GM12874 (cell line): ENCODE measurements around the gene LINS1.

Source experiments
- TF ChIP-seq, protein P1 (sequence below): IDR thresholded peaks from 2 replicates; pipeline ENCODE4 v1.5.1; 2011; ENCODE audit warnings: low read depth, mild to moderate bottlenecking, control low read depth, low read length, moderate library complexity; ENCODE audit not compliant: insufficient read depth

The LINS1 gene

DNA sequence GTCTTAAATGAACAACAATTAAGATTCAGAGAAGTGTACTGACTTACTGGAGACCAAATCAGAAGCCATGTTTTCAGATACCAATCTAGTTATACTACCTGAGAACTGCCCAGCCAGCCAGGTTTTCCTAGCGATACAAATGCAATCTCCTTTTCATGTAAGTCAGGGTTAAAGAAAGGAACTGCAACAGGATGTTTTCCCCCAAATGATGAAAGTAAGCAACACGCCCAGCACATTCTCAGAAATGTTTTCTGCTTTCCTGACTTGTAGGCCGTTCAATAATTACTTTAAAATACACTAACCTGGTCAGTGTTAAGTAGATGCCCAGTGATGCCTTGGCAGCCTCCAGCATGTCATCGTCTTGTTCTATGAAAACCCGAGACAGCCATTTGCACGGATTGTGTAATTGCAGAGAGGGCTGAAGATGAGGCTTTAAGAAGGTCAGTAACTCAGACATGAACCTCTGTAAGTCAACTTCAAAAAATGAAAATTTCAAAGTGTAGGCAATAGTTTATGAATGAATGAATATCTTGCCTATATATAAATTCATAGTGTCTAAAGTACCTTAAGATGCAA is 30.3 kb downstream of the LINS1 start:
- TF ChIP-seq, protein P1, sequence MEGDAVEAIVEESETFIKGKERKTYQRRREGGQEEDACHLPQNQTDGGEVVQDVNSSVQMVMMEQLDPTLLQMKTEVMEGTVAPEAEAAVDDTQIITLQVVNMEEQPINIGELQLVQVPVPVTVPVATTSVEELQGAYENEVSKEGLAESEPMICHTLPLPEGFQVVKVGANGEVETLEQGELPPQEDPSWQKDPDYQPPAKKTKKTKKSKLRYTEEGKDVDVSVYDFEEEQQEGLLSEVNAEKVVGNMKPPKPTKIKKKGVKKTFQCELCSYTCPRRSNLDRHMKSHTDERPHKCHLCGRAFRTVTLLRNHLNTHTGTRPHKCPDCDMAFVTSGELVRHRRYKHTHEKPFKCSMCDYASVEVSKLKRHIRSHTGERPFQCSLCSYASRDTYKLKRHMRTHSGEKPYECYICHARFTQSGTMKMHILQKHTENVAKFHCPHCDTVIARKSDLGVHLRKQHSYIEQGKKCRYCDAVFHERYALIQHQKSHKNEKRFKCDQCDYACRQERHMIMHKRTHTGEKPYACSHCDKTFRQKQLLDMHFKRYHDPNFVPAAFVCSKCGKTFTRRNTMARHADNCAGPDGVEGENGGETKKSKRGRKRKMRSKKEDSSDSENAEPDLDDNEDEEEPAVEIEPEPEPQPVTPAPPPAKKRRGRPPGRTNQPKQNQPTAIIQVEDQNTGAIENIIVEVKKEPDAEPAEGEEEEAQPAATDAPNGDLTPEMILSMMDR: no peak

DNA sequence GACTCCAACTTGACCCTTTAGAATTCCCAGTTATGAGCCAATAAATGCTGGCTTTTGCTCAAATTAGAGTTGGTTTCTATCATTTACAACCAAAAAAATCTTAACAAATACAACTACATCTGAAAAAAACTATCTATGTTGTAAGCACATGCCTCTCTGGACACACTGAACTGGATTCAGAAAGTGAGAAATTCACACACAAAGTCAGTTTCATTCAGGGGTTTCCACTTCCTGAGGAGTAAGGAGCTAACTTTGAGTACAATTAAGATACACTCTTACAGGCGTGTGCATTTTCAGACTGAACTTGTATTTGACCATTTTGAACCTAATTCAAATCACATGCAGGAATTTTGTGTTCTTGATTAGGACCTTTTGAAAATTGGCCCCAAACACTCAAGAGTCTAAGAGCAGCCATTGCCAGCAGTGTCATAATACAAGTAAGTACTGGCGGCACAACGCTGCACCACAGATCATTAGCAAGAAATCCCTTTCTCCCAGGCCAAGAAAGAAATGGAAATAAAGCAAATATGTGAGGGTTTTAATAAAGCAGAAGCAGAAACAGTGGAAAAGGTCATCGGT is 31.2 kb downstream of the LINS1 start:
- TF ChIP-seq, protein P1: no peak

DNA sequence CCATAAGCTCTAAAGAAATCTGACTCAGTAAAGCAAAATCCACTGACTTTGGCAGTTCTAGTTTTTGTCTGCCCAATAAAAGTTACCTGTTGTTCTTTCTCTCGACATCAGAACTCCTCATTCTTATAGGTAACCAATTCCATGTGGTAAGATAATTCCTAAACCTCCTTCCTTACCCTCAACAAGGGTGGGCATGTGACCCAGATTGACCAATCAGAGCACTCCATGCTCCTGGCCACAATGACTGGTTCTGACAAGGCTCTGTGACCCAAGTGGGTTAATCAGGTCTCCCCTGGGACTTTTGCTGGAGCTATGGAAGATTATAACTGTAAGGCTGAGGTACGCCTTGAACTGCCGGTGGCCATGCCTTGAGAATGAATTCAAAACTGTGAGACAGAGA is 31.7 kb downstream of the LINS1 start:
- TF ChIP-seq, protein P1: no peak

DNA sequence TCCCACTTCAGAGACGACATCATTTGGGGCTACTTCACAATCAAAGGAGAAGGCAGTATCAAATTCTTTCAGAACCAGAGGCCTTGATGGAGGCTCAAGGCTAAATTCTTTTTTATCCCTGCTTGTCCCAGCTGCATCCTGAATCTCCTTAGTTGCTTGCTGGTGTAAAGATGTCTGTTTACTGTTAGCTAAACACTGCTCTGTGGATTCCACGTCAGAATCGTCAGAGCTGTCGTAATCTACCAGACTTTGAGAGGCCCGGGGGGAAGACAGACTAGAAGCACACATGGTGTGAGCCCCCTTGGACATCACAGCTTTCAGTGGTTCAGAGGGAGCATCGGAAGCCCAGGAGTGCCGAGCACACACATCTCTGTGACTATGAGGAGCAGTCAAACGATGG is 32.6 kb downstream of the LINS1 start:
- TF ChIP-seq, protein P1: no peak

DNA sequence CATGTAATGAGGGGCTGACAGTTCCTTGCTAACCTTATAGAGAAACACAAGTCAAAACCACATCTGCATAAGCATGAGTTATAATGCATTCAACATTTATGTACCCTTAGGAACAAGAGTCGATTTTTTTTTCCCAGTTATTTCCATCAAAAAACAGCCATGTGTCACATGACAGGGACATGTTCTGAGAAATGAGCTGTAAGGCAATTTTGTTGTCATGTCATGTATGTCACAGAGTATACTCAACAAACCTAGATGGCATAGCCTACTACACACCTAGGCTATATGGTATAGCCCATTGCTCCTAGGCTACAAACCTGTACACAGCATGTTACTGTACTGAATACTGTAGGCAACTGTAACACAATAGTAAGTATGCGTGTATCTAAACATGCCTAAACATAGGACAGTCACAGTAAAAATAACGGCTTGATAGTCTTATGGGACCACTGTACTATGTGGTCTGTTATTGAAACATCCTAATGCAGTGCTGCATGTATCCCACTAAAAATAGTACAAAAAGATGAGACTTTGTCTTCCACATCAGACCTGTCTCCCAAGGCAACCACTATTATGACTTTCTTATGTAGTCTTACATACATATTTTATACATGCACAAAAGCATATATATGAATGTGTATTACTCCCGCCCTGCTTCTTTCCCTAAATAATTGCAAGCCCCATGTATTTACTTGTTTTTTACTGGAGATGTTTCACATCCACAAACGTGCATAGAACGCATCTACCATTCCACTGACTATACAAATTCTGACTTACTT is 34.9 kb downstream of the LINS1 start:
- TF ChIP-seq, protein P1: no peak

DNA sequence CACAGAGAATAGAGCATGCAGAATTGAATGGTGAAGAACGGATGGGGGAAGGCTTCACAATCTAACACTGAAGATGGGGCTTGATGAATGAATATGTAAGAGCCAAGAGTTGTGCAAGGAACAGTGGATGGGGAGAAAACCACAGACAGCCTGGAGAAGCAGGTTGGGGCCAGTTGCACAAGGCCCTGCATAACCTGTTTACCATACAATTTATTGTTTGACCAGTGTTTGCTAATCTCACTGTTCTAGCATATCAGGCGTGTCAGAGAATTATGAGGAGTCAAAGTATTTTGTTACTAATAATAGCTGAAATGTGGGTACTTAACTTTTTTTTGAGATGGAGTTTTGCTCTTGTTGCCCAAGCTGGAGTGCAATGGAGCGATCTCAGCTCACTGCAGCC is 36.4 kb downstream of the LINS1 start:
- TF ChIP-seq, protein P1: no peak

DNA sequence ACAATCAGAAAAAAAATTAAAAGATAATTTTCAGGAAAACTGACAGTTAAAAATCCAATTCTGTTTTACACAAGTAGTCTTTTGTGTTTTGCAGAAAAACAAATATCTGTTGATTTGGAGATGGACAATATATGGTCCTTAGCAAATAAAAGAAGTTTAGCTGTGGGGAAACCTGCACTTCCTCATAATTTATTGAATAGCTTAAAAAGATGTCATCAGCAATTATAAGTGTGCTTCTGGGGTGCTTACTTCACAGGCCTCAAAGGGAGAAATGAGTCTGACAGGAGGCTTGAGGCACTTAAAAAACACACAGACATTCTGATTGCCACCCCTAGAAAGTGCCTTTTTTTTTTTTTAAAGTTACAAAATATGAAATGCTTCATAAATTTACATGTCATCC is 41.7 kb downstream of the LINS1 start:
- TF ChIP-seq, protein P1: no peak
